Measurements from ENCODE around the gene TERB2.
"Not testable (repeated sequence)": the region's sequence is repeated elsewhere in the genome, so short reads cannot be mapped to it uniquely, and the experiment has no call there.

The TERB2 gene

GRCh38 chr15:45003731-45004410, 47.4 kb downstream of the TERB2 start:
- not testable (repeated sequence) for DNase-seq

- not testable (repeated sequence) for DNase-seq
Observed at GRCh38 chr15:45004590-45005175, 48.2 kb downstream of the TERB2 start.

DNA sequence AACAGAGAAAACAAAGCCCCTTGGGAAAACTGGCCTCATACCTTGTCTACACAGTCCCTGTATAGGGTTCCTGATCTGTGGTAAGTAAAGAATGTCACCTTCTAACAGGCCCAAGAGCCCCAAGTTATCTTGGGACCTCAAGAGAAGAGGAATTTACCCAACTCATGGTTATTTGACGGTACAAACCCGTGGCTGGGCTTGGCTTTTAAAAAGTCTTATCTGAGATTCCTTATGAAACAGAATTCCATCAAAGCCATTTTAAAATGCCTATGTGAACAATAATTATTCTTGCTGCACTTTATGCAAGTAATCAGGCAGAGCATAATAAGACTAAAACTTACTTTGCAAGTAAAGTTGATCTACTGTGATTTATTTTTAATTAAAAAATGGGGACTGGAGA, 52.6 kb downstream of the TERB2 start:
- DNase-seq: no peak

GRCh38 chr15:45015114-45015513, 58.6 kb downstream of the TERB2 start:
- not testable (repeated sequence) for DNase-seq

- DNase-seq: not testable (repeated sequence)
Observed at GRCh38 chr15:45020222-45020900, 63.9 kb downstream of the TERB2 start.

GRCh38 chr15:45020901-45021259, 64.4 kb downstream of the TERB2 start:
- not testable (repeated sequence) for DNase-seq

DNA sequence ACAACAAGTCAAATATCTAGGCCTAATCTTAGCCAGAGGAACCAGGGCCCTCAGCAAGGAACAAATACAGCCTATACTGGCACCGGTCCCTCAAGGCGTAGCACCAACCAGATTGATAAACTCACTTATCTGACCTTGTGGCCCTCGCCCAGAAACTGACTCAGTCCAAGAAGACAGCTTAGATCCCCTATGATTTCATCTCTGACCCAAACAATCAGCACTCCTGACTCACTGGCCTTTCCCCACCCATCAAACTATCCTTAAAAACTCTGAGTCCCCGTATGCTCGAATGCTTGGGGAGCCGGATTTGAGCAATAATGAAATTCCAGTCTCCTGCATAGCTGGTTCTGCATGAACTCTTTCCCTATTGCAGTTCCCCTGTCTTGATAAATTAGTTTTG, 64.9 kb downstream of the TERB2 start:
- no peak for DNase-seq

GRCh38 chr15:45022871-45023658, 66.6 kb downstream of the TERB2 start, which contains the start of gene SORD:
Gene SORD, plus strand, starts transcription at chr15:45023195. Its CDS starts 89 bp downstream, at chr15:45023284.
- DNase-seq: peak; percentile 97

DNA sequence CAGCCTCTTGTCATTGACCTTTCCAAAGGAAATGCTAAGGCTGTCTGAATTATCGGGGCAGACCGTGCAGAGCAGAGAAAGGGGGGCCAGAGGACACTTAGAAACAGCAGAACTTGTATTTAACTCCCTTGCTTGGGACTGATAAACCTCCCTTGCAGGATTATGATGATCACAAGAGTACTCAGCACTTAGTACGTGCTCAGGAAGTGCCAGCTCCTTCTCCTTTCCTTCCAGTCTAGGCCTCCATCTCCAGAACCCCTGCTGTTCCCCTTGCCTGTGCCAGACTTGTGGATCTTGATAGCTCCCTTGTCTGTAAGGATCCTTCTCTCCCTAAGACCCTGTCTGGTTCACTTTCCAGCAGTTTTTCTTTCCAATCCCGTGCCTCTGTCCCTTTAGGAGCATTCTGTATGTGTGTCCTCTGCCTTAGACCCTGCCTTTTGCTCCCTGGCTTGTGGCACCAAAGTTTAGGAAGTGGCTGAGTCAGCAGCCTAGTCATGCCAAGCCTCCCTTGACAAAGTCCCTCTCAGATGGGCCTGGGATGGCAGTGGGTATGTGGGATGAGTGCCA, 67.3 kb downstream of the TERB2 start:
- DNase-seq: no peak

DNA sequence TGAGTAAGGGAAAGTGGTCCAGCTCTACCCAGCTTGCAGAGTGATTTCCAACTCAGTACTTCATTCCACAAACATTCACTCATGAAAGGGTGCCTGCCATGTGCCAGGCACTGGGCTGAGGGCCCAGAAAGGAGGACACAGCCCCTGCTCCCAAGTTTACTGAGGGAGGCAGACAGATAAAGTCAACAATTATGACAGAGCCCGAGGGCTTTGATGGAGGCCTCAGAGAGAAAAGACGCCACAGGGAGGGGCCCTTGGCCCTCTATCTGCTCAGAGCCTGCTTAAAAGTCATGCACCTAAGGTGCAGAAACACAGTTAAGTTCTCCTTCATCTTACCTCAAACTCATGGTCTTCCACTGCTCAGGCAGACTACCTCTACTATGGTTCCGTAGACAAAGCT, 68.2 kb downstream of the TERB2 start:
- DNase-seq: not testable (repeated sequence)

- DNase-seq: not testable (repeated sequence)
Observed at GRCh38 chr15:45025627-45026026, 69.1 kb downstream of the TERB2 start.

- DNase-seq: no peak
Observed at GRCh38 chr15:45026651-45027190, 70.2 kb downstream of the TERB2 start.

GRCh38 chr15:45027220-45027619, 70.7 kb downstream of the TERB2 start:
- no peak for DNase-seq

All from stimulated activated CD8-positive, alpha-beta memory T cell treated with anti-CD3 and anti-CD28 coated beads, Interleukin-4, amount 100 ng/mL, for 48 hours (primary cell).